ENCODE results near the gene TSEN54.

Gene TSEN54

DNA sequence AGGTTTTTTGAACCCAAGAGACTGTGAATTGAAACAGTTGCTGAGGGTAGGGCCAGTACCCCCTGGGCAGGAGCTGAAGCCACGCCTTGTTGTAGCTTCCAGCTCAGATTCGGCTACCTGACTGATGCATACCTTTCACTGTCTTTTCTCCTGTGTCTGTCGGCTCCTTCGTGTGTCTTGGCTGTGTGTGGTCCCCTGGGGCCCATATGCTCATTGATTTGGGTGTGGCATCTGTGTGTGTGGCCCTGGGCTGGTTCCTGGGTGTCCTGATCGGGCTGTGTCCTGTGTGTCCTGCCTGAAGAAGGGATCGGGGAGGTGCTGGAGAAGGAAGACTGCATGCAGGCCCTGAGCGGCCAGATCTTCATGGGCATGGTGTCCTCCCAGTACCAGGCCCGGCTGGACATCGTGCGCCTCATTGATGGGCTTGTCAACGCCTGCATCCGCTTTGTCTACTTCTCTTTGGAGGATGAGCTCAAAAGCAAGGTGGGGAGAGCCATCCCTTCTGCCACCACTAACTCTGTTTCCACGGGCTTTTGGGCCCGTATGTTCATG lies 21.9 kb upstream of the TSEN54 start:
- peaks cover 36% of the 10 kb centered on the region for H3K36me3 ChIP-seq
- TF ChIP-seq, protein P1, sequence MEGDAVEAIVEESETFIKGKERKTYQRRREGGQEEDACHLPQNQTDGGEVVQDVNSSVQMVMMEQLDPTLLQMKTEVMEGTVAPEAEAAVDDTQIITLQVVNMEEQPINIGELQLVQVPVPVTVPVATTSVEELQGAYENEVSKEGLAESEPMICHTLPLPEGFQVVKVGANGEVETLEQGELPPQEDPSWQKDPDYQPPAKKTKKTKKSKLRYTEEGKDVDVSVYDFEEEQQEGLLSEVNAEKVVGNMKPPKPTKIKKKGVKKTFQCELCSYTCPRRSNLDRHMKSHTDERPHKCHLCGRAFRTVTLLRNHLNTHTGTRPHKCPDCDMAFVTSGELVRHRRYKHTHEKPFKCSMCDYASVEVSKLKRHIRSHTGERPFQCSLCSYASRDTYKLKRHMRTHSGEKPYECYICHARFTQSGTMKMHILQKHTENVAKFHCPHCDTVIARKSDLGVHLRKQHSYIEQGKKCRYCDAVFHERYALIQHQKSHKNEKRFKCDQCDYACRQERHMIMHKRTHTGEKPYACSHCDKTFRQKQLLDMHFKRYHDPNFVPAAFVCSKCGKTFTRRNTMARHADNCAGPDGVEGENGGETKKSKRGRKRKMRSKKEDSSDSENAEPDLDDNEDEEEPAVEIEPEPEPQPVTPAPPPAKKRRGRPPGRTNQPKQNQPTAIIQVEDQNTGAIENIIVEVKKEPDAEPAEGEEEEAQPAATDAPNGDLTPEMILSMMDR (IDR thresholded peaks at IDR 0.05; ENCODE audit: low read depth, low read length), result no peak
- H3K4me1 ChIP-seq, result no peaks in the 10 kb centered on the region
- H3K4me3 ChIP-seq (ENCODE audit: low read depth, low read length), result no peak overlapping the region
- no peaks in the 10 kb centered on the region for H3K9me3 ChIP-seq
- DNase-seq, result no peak
- no peaks in the 10 kb centered on the region for H3K27me3 ChIP-seq

DNA sequence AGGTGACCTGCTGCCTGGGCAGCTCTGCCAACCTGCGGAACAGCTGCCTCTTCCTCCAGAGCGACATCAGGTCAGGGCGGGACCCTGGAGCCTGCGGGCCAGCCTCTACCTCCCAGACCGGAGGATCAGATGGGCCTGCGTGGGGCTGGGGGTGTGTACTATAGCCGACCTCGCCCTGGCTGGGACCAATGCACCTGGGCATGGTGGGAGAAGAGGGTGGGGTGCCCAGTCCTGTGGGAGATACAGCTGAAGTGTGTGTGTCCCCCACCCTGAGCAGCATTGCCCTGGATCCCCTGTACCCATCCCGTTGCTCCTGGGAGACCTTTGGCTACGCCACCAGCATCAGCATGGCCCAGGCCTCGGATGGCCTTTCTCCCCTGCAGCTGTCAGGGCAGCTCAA lies 20.3 kb upstream of the TSEN54 start:
- no peaks in the 10 kb centered on the region for H3K9me3 ChIP-seq
- peaks cover 45% of the 10 kb centered on the region for H3K36me3 ChIP-seq
- no peaks in the 10 kb centered on the region for H3K4me1 ChIP-seq
- no peaks in the 10 kb centered on the region for H3K27me3 ChIP-seq
- no peak for DNase-seq
- no peak overlapping the region for H3K4me3 ChIP-seq (ENCODE audit: low read depth, low read length)
- TF ChIP-seq, protein P1 (IDR thresholded peaks at IDR 0.05; ENCODE audit: low read depth, low read length), result no peak

DNA sequence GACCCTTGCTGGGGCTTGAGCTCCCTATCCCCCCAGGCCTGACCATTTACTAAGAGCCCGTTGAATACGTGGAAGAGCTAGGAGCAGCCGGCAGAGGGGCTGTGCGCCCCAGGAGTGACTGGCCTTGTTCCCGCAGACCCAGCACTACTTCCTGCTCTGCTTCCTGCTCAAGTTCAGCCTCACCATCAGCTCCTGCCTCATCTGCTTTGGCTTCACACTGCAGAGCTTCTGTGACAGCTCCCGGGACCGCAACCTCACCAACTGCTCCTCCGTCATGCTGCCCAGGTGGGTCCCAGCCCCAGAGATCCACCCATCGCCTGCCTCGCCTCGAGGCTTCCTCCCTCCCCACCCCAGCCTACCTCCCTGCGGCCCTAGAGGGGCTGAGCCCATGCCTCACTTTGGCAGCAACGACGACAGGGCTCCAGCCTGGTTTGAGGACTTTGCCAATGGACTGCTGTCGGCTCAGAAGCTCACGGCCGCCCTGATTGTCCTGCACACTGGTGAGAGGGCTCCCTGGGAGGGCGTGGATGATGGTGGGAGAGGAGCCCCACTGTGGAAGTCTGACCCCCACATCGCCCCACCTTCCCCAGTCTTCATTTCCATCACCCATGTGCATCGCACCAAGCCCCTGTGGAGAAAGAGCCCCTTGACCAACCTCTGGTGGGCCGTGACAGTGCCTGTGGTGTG lies 18.1 kb upstream of the TSEN54 start:
- H3K4me3 ChIP-seq (ENCODE audit: low read depth, low read length), result no peak overlapping the region
- no peaks in the 10 kb centered on the region for H3K4me1 ChIP-seq
- TF ChIP-seq, protein P1 (IDR thresholded peaks at IDR 0.05; ENCODE audit: low read depth, low read length), result no peak
- DNase-seq, result no peak
- no peaks in the 10 kb centered on the region for H3K27me3 ChIP-seq
- peaks cover 47% of the 10 kb centered on the region for H3K36me3 ChIP-seq
- H3K9me3 ChIP-seq, result no peaks in the 10 kb centered on the region

DNA sequence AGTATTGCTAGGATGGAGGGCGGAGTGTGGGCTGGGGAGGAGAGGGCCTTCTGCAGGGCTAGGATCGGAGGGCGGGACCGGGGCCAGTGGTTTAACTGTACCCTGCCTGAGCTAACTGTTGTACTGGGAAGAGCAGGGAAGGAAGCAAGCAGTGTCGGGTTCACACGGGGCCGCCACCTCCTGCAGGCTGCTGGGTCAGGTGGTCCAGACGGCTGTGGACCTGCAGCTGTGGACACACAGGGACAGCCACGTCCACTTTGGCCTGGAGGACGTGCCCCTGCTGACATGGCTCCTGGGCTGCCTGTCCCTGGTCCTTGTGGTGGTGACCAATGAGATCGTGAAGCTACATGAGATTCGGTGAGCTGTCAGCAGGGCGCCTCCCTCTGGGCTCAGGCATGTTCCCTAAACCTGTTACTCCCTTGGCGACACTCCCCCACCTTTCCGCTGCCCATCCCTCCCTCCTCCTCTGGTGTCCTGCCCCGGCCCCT lies 17.6 kb upstream of the TSEN54 start:
- TF ChIP-seq, protein P1 (IDR thresholded peaks at IDR 0.05; ENCODE audit: low read depth, low read length), result no peak
- Histone ChIP-seq H3K36me3 (peaks cover 47% of the 10 kb centered on the region), H3K4me3 (ENCODE audit: low read depth, low read length) (no peak overlapping the region), H3K27me3 (no peaks in the 10 kb centered on the region), H3K9me3 (no peaks in the 10 kb centered on the region), H3K4me1 (no peaks in the 10 kb centered on the region)
- no peak for DNase-seq

DNA sequence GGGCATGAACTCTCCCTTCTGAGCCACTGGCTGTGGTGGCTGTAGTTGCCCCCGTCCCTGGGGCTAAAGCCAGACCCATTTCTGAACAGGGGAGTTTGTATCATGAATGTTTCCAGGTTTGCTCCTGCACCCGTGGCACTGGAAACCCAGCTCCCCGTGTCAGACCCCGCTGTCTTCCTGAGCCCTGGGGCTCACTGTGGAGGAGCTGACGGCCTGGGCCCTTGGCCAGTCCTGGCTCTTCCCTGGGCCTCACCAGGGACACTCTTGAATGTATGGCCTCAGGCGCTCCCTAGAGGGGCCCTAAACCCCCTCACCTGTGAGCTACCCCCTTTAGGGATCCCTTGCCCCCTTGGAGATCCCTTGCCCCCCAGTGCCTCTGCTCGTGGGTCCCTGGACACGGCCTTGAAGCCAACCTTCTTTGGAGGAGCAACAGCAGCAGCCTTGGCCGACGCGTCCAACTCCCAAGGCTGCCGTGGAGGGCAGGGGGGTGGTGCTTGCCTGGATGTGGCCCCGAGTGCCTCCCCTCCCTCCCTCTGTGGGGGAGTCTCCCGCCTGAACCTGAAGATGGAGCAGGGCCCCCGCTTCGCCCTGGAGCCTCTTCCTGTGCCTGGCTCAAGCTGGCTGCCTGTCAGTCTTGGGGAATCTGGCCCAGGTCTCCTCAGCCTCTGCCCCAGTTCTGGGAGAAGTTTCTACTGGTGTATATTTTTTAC lies 16.9 kb upstream of the TSEN54 start:
- Histone ChIP-seq H3K9me3 (no peaks in the 10 kb centered on the region), H3K4me1 (no peaks in the 10 kb centered on the region), H3K36me3 (peaks cover 49% of the 10 kb centered on the region), H3K27me3 (no peaks in the 10 kb centered on the region), H3K4me3 (ENCODE audit: low read depth, low read length) (no peak overlapping the region)
- DNase-seq, result no peak
- TF ChIP-seq, protein P1 (IDR thresholded peaks at IDR 0.05; ENCODE audit: low read depth, low read length), result no peak

All from BE2C (cell line).